HFFc6 (cell line): ENCODE results near the gene INPP4B. TPM values are rescaled to one million over a fixed set of nuclear protein-coding genes. Genes with fewer than 3 reads are reported as not detected.

Source experiments
- DNase-seq: peaks from one replicate; pipeline ENCODE4 v3.0.0-alpha.2; 2018
- H3K27ac Mint-ChIP-seq: 2 replicates; pipeline ENCODE4 v1.8.0; 2020; ENCODE audit warnings: mild to moderate bottlenecking, mixed read lengths
- H3K27me3 Mint-ChIP-seq: 2 replicates; pipeline ENCODE4 v1.8.0; 2021; ENCODE audit warnings: mild to moderate bottlenecking, moderate library complexity, mixed read lengths; ENCODE audit not compliant: insufficient read depth
- H3K36me3 Mint-ChIP-seq: 2 replicates; pipeline ENCODE4 v1.8.0; 2021; ENCODE audit warnings: low read depth, mixed read lengths
- H3K4me1 Mint-ChIP-seq: 2 replicates; pipeline ENCODE4 v1.8.0; 2020; ENCODE audit warnings: low read depth, mixed read lengths
- H3K4me3 Mint-ChIP-seq: 2 replicates; pipeline ENCODE4 v1.8.0; 2020; ENCODE audit warnings: mild to moderate bottlenecking, moderate library complexity, mixed read lengths
- H3K9me3 Mint-ChIP-seq: 2 replicates; pipeline ENCODE4 v1.8.0; 2020; ENCODE audit warnings: mild to moderate bottlenecking, mixed read lengths
- CTCF ChIP-seq: fragments of 200-600 bp; sonication (generic); IDR thresholded peaks from 2 replicates; pipeline ENCODE4 v1.5.0; 2021; ENCODE audit warnings: antibody characterized with exemption, mild to moderate bottlenecking
- total RNA-seq, 6 experiments: library from RNA; stranded (reverse); fragmentation: NEBNext Ultra II Directional; extraction: Animal tissue kit (Norgen Biotek cat#: 25700); gene quantifications; 2 replicates in 1 of 6; 3 replicates in 5 of 6; pipeline ENCODE4 v1.2.3, GENCODE V29; 2021

Gene INPP4B
- total RNA-seq, 6 experiments from 2014 or later = 36.1 to 48.9 (median 40.1) TPM

- Mint-ChIP-seq H3K27me3 (no peaks in the 10 kb centered on the region), H3K4me3 (no peak overlapping the region), H3K9me3 (no peaks in the 10 kb centered on the region; the same call in 1 of the 2 replicates), H3K27ac (peak overlapping the region; percentile 37; the same call in 1 of the 2 replicates), H3K4me1 (peaks cover 49% of the 10 kb centered on the region), H3K36me3 (peaks cover 9% of the 10 kb centered on the region; the same call in 1 of the 2 replicates)
- DNase-seq = no peak
- no peak for TF ChIP-seq CTCF
Measured at GRCh38 chr4:142566777-142567176, 279.3 kb downstream of the INPP4B start.

GRCh38 chr4:142566243-142566642, 279.9 kb downstream of the INPP4B start:
- DNase-seq = no peak
- Mint-ChIP-seq H3K9me3 (no peaks in the 10 kb centered on the region; the same call in 1 of the 2 replicates), H3K27me3 (no peaks in the 10 kb centered on the region), H3K27ac (no peak overlapping the region; the same call in 1 of the 2 replicates), H3K4me1 (peaks cover 49% of the 10 kb centered on the region), H3K36me3 (peaks cover 9% of the 10 kb centered on the region; the same call in 1 of the 2 replicates), H3K4me3 (peak overlapping the region; percentile 3; the same call in 1 of the 2 replicates)
- no peak for TF ChIP-seq CTCF

GRCh38 chr4:142565771-142566170, 280.3 kb downstream of the INPP4B start:
- Mint-ChIP-seq H3K27ac (no peak overlapping the region; the same call in 1 of the 2 replicates), H3K36me3 (peaks cover 9% of the 10 kb centered on the region; the same call in 1 of the 2 replicates), H3K27me3 (no peaks in the 10 kb centered on the region), H3K4me1 (peaks cover 50% of the 10 kb centered on the region), H3K9me3 (no peaks in the 10 kb centered on the region; the same call in 1 of the 2 replicates), H3K4me3 (peak overlapping the region; percentile 3; the same call in 1 of the 2 replicates)
- no peak for TF ChIP-seq CTCF
- DNase-seq = no peak

GRCh38 chr4:142563682-142564291, 282.3 kb downstream of the INPP4B start:
- no peak overlapping the region for H3K4me3 Mint-ChIP-seq
- no peak for TF ChIP-seq CTCF
- H3K4me1 Mint-ChIP-seq = peaks cover 65% of the 10 kb centered on the region
- H3K27ac Mint-ChIP-seq = no peak overlapping the region
- H3K9me3 Mint-ChIP-seq = no peaks in the 10 kb centered on the region; the same call in 1 of the 2 replicates
- H3K27me3 Mint-ChIP-seq = no peaks in the 10 kb centered on the region
- no peak for DNase-seq
- H3K36me3 Mint-ChIP-seq = peaks cover 9% of the 10 kb centered on the region; the same call in 1 of the 2 replicates

GRCh38 chr4:142559986-142560385, 286.1 kb downstream of the INPP4B start:
- H3K9me3 Mint-ChIP-seq = no peaks in the 10 kb centered on the region; the same call in 1 of the 2 replicates
- DNase-seq = no peak
- H3K4me3 Mint-ChIP-seq = no peak overlapping the region
- H3K27ac Mint-ChIP-seq = peak overlapping the region; percentile 6; the same call in 1 of the 2 replicates
- no peak for TF ChIP-seq CTCF
- no peaks in the 10 kb centered on the region for H3K27me3 Mint-ChIP-seq
- peaks cover 35% of the 10 kb centered on the region for H3K4me1 Mint-ChIP-seq
- H3K36me3 Mint-ChIP-seq = peaks cover 9% of the 10 kb centered on the region; the same call in 1 of the 2 replicates
